ENCODE measurements around the gene LIMA1.

GRCh38 chr12:50326590-50327284 is 43.4 kb upstream of the LIMA1 start:
- TF ChIP-seq POLR2AphosphoS5 (IDR thresholded peaks at IDR 0.05) (no peak), CTCF (IDR thresholded peaks at IDR 0.05; ENCODE audit: poor library complexity, severe bottlenecking) (no peak), EZH2 (IDR thresholded peaks at IDR 0.05; ENCODE audit: borderline replicate concordance, insufficient read depth, low read length, poor library complexity, severe bottlenecking) (no peak), TAF1 (IDR thresholded peaks at IDR 0.05; ENCODE audit: low read depth) (no peak)

Measured in neural cell (in vitro differentiated cells).